Measurements from ENCODE around the gene PDPK1.
"Not testable (repeated sequence)": the region's sequence is repeated elsewhere in the genome, so short reads cannot be mapped to it uniquely, and the experiment has no call there.

The PDPK1 gene

DNA sequence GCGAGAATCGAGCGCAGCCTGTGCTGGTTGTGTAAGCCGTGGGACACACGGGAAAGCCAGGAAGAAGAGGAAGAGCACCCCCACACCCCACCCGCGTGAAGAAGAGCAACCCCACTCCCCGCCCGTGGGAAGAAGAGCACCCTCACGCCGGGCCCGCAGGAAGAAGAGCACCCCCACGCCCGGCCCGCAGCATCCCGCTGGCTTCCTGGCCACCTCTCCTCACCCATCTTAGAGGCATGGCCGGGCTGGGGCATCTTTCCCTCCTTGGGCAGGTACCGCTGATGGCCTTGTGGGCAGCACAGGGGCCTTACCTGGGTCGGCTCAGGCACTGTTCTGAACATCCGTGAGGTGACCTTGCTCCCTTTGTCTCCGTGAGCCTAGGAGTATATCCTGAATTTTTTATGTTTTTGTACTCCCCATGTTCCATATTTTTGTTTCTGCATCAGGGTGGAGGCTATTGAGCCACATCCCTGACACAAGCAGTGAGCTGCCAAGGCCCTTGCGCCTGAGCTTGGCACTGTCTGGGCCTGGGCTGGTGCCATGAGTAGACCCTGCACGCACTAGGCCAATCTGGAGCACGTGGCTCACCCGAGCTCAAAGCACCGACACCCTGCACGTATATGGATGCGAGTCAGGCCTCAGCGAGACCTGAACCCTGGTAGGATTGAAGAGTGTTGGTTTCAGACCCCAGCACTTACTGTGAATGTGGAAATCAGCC lies 73.1 kb downstream of the PDPK1 start:
- no peak overlapping the region for H3K27ac Mint-ChIP-seq
- H3K4me1 Mint-ChIP-seq, result peaks cover 9% of the 10 kb centered on the region
- H3K4me3 Mint-ChIP-seq, result no peak overlapping the region
- H3K36me3 Mint-ChIP-seq (ENCODE audit: low read depth), result peaks cover 21% of the 10 kb centered on the region
- DNase-seq (no peak), ATAC-seq (no peak)
- H3K27me3 Mint-ChIP-seq, result no peaks in the 10 kb centered on the region
- H3K9me3 Mint-ChIP-seq, result no peaks in the 10 kb centered on the region

DNA sequence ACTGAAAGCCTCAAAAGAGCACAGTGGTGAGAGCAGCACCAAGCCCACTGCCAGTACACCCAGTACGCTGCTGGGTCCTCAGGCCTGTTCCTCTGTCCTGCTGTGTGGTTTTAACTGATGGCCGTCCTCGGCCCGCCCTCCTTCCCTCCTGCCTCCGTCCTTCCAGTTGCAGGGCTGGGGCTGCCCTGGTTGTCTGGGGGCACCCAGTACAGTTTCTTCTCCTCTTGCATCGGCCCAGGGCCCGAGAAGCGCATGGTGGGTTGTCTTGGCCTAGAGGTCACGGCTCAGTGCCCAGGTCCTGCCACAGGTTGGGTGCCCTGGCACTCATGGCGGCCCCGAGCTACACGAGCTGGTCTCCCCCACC lies 73.7 kb downstream of the PDPK1 start:
- H3K4me3 Mint-ChIP-seq, result no peak overlapping the region
- H3K9me3 Mint-ChIP-seq, result no peaks in the 10 kb centered on the region
- DNase-seq, result no peak
- peaks cover 21% of the 10 kb centered on the region for H3K36me3 Mint-ChIP-seq (ENCODE audit: low read depth)
- H3K27ac Mint-ChIP-seq, result no peak overlapping the region
- no peaks in the 10 kb centered on the region for H3K27me3 Mint-ChIP-seq
- peaks cover 8% of the 10 kb centered on the region for H3K4me1 Mint-ChIP-seq
- ATAC-seq, result no peak

DNA sequence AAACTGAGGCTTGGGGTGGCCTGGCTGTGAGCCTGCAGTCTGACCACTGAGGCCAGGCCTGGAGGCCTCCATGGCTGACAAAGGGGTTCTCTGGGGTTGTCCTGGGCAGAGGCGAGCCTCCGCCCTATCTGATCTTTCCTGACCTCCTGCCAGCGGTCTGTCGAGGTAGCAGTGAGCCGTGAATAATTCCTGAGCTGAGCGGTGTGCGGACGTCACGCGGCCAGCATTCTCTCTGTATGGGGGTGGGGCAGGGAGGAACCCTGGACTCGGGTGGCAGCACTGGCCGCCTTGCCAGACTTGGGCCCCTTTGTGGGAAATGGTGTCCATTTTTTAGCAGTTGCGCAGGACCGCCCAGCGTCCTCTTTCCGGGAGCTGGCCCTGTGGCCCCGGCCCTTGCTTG lies 74.1 kb downstream of the PDPK1 start:
- H3K27ac Mint-ChIP-seq, H3K9me3 Mint-ChIP-seq: not testable (repeated sequence)

DNA sequence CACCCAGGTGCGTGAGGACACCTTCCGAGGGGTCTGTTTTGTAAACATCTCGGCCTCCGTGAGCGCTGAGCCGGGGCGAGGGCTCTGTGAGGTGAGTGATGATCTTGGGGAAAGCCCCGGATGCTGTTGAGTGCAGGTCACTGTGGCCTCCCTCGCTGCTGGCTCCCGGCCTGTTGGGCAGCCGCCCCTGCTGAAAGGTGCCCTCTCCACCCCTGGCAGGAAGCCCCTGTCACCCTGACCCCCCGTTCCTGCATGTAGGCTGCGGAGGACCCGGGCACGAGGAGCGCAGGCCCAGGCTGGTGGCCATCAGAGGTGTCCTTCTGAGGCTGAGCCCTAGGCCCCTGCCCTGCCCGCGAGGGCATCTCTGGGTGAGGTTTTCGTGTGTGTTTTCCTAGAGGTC lies 75.4 kb downstream of the PDPK1 start:
- H3K27ac Mint-ChIP-seq, H3K9me3 Mint-ChIP-seq, H3K27me3 Mint-ChIP-seq, H3K4me3 Mint-ChIP-seq, ATAC-seq, DNase-seq, H3K4me1 Mint-ChIP-seq: not testable (repeated sequence)
- peaks cover 21% of the 10 kb centered on the region for H3K36me3 Mint-ChIP-seq (ENCODE audit: low read depth)

More for the DNA sequence above, 74.1 kb downstream of the PDPK1 start:
- H3K27me3 Mint-ChIP-seq, DNase-seq, ATAC-seq, H3K4me3 Mint-ChIP-seq, H3K4me1 Mint-ChIP-seq: not testable (repeated sequence)
- H3K36me3 Mint-ChIP-seq (ENCODE audit: low read depth), result peaks cover 21% of the 10 kb centered on the region

DNA sequence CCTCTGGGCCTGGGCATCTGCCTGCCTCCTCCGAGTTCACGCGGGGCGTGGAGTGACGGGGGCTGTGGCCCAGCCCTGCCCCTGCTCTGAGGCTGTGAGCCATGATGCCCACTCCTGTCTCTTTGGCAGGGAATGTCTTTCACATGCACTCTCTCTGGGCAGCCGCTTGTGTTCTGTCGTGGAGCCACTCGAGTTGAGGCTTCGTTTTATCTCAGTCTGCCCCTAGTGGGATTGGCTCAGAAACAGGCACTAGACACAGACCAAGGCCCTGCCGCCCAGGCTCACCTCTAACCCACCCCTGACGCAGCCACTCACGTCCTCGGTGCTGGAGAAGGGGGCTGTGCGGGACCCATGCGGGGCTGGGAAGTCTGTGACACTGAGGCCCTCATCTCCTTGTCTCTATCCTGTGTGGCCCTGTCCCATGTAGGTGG lies 77.0 kb downstream of the PDPK1 start:
- no peak for ATAC-seq
- Mint-ChIP-seq H3K4me3 (no peak overlapping the region), H3K27ac (no peak overlapping the region), H3K4me1 (peaks cover 2% of the 10 kb centered on the region), H3K36me3 (ENCODE audit: low read depth) (peaks cover 21% of the 10 kb centered on the region), H3K9me3 (no peaks in the 10 kb centered on the region), H3K27me3 (no peaks in the 10 kb centered on the region)
- no peak for DNase-seq

GRCh38 chr16:2618964-2619363 lies 81.1 kb downstream of the PDPK1 start:
- H3K36me3 Mint-ChIP-seq (ENCODE audit: low read depth); H3K9me3 Mint-ChIP-seq; ATAC-seq; H3K4me3 Mint-ChIP-seq; H3K27me3 Mint-ChIP-seq; H3K4me1 Mint-ChIP-seq; H3K27ac Mint-ChIP-seq; DNase-seq: not testable (repeated sequence)

DNA sequence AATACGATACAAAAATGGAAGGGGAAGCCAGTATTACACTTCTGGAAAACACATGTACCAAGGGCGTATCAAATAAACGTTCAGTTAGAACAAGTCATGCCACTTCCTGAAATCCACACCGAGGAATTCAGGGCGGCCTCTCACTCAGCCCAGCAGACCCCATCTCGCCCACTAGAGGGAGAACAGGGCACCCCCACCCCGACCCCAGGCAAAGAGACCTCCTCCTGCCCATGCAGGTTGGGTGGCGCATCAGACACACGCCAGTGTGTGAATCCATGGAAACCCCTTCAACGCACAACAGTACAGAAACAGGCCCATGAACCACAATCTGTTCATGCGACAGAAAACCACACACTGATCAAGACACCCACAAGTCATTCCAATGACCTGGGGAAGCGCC lies 81.8 kb downstream of the PDPK1 start:
- DNase-seq (peak; percentile 39), ATAC-seq (peak; percentile 78)
- H3K27ac Mint-ChIP-seq; H3K9me3 Mint-ChIP-seq; H3K36me3 Mint-ChIP-seq (ENCODE audit: low read depth); H3K4me1 Mint-ChIP-seq; H3K27me3 Mint-ChIP-seq; H3K4me3 Mint-ChIP-seq: not testable (repeated sequence)

DNA sequence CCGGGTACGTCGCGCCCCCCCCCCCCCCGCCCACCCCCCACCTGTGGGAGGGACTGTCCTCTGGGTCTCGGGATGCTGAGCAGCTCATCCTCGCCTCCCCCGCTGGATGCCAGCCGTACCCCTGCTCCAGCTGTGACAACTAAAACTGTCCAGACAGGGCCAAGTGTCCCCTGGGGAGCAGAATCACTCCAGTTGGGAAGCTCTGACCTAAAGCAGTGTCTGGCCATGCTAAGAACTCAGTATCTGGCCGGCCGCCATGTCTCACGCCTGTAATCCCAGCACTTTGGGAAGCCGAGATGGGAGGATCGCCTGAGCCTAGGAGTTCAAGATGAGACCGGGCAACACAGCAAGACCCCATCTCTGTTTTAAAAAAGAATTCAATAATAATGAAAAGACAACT lies 83.0 kb downstream of the PDPK1 start:
- H3K4me3 Mint-ChIP-seq; ATAC-seq; H3K27ac Mint-ChIP-seq; H3K4me1 Mint-ChIP-seq; H3K9me3 Mint-ChIP-seq; DNase-seq; H3K36me3 Mint-ChIP-seq (ENCODE audit: low read depth); H3K27me3 Mint-ChIP-seq: not testable (repeated sequence)

- ATAC-seq; H3K4me1 Mint-ChIP-seq; H3K27me3 Mint-ChIP-seq; DNase-seq; H3K36me3 Mint-ChIP-seq (ENCODE audit: low read depth); H3K4me3 Mint-ChIP-seq; H3K9me3 Mint-ChIP-seq; H3K27ac Mint-ChIP-seq: not testable (repeated sequence)
Measured at GRCh38 chr16:2621395-2621794, 83.6 kb downstream of the PDPK1 start.

- DNase-seq; H3K27me3 Mint-ChIP-seq; H3K4me1 Mint-ChIP-seq; H3K4me3 Mint-ChIP-seq; H3K36me3 Mint-ChIP-seq (ENCODE audit: low read depth); H3K9me3 Mint-ChIP-seq; H3K27ac Mint-ChIP-seq: not testable (repeated sequence)
- ATAC-seq, result peak; percentile 85
Measured at GRCh38 chr16:2627075-2627474, 89.3 kb downstream of the PDPK1 start.

- not testable (repeated sequence) for H3K36me3 Mint-ChIP-seq (ENCODE audit: low read depth); H3K4me1 Mint-ChIP-seq; ATAC-seq; H3K27me3 Mint-ChIP-seq; DNase-seq; H3K27ac Mint-ChIP-seq; H3K4me3 Mint-ChIP-seq; H3K9me3 Mint-ChIP-seq
Measured at GRCh38 chr16:2631203-2631602, 93.4 kb downstream of the PDPK1 start.

GRCh38 chr16:2632291-2632690 lies 94.5 kb downstream of the PDPK1 start:
- not testable (repeated sequence) for DNase-seq; H3K4me3 Mint-ChIP-seq; H3K36me3 Mint-ChIP-seq (ENCODE audit: low read depth); H3K27me3 Mint-ChIP-seq; H3K9me3 Mint-ChIP-seq; H3K27ac Mint-ChIP-seq; ATAC-seq; H3K4me1 Mint-ChIP-seq

DNA sequence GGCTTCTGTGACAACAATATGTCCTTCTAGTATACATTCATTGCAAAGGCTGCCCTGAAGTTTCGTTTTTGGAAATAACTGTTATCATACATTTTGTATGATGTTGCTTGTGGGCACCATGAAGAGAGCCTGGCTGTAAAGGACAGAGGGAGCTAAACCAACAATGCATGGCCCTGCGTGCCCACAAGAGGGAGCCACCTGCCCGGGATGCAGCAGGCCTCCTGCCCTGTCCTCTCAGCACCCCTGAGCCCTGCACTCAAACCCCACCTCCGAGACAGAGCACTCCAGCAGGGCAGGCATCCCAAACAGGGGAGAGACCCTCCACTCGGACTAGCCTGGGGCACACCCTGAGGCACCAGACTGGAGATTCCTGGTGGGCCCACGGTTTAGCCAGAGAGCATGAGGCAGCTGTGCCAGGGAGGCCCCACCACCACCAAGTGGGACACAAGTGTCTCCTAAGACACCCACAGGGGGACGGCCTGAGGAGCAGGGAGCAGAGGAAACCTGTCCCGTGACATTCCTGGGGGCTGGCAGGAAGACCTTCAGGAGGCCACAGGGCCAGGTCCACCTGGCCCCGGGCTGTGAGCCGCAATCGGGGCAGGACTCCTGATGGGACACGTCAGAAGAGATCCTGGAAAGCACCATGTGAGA lies 101.4 kb downstream of the PDPK1 start:
- not testable (repeated sequence) for H3K27me3 Mint-ChIP-seq; H3K4me3 Mint-ChIP-seq; H3K27ac Mint-ChIP-seq; H3K4me1 Mint-ChIP-seq; H3K9me3 Mint-ChIP-seq; H3K36me3 Mint-ChIP-seq (ENCODE audit: low read depth)
- peak; percentile 90 for ATAC-seq
- peak; percentile 69 for DNase-seq

GRCh38 chr16:2639722-2640072 lies 101.9 kb downstream of the PDPK1 start:
- H3K36me3 Mint-ChIP-seq (ENCODE audit: low read depth); DNase-seq; H3K9me3 Mint-ChIP-seq; H3K4me1 Mint-ChIP-seq; H3K27me3 Mint-ChIP-seq; H3K4me3 Mint-ChIP-seq; ATAC-seq; H3K27ac Mint-ChIP-seq: not testable (repeated sequence)

GRCh38 chr16:2642561-2642960 lies 104.7 kb downstream of the PDPK1 start:
- not testable (repeated sequence) for H3K36me3 Mint-ChIP-seq (ENCODE audit: low read depth); DNase-seq; H3K27ac Mint-ChIP-seq; H3K4me1 Mint-ChIP-seq; ATAC-seq; H3K27me3 Mint-ChIP-seq; H3K4me3 Mint-ChIP-seq; H3K9me3 Mint-ChIP-seq

Measured in activated naive CD8-positive, alpha-beta T cell treated with anti-CD3 and anti-CD28 coated beads, Interleukin-2, amount 50 U/mL, for 24 hours (primary cell).